ENCODE measurements around the gene MAPT. TPM values are rescaled to one million over a fixed set of nuclear protein-coding genes. Genes with fewer than 3 reads are reported as not detected.

Gene MAPT
- total RNA-seq, 1 donor from 2014 or later, result 0.18 TPM

GRCh38 chr17:45982791-45983613 is 88.6 kb downstream of the MAPT start:
- Mint-ChIP-seq H3K4me3 (no peak overlapping the region), H3K27me3 (no peaks in the 10 kb centered on the region), H3K4me1 (no peaks in the 10 kb centered on the region), H3K27ac (no peak overlapping the region), H3K36me3 (ENCODE audit: low read depth) (no peaks in the 10 kb centered on the region), H3K9me3 (no peaks in the 10 kb centered on the region)
- no peak for ATAC-seq (ENCODE audit: low read depth)
- DNase-seq, result no peak
- intact Hi-C loops (cut with micrococcal nuclease), result no loop called here
- ChIA-PET POLR2A (no interaction called here), CTCF (no interaction called here)
- TF ChIP-seq, protein P1, sequence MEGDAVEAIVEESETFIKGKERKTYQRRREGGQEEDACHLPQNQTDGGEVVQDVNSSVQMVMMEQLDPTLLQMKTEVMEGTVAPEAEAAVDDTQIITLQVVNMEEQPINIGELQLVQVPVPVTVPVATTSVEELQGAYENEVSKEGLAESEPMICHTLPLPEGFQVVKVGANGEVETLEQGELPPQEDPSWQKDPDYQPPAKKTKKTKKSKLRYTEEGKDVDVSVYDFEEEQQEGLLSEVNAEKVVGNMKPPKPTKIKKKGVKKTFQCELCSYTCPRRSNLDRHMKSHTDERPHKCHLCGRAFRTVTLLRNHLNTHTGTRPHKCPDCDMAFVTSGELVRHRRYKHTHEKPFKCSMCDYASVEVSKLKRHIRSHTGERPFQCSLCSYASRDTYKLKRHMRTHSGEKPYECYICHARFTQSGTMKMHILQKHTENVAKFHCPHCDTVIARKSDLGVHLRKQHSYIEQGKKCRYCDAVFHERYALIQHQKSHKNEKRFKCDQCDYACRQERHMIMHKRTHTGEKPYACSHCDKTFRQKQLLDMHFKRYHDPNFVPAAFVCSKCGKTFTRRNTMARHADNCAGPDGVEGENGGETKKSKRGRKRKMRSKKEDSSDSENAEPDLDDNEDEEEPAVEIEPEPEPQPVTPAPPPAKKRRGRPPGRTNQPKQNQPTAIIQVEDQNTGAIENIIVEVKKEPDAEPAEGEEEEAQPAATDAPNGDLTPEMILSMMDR (IDR thresholded peaks at IDR 0.05), result no peak

DNA sequence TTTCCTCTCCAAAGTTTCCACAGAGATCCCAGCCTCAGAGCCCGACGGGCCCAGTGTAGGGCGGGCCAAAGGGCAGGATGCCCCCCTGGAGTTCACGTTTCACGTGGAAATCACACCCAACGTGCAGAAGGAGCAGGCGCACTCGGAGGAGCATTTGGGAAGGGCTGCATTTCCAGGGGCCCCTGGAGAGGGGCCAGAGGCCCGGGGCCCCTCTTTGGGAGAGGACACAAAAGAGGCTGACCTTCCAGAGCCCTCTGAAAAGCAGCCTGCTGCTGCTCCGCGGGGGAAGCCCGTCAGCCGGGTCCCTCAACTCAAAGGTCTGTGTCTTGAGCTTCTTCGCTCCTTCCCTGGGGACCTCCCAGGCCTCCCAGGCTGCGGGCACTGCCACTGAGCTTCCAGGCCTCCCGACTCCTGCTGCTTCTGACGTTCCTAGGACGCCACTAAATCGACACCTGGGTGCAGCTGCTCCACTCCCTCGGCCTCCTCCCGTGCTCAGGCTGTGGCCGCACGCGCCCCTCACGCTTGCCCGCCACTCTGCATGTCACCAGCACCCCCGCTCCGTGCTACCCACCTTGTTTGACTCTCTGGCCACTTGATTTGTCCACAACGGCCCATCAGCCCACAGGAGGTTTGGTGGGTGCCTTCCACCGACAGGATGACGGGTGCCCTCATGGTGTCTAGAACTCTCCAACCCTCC is 89.4 kb downstream of the MAPT start:
- intact Hi-C loops (cut with micrococcal nuclease), result no loop called here
- DNase-seq (no peak), ATAC-seq (ENCODE audit: low read depth) (no peak)
- ChIA-PET POLR2A (no interaction called here), CTCF (no interaction called here)
- Mint-ChIP-seq H3K4me3 (no peak overlapping the region), H3K36me3 (ENCODE audit: low read depth) (no peaks in the 10 kb centered on the region), H3K27me3 (peaks cover 1% of the 10 kb centered on the region), H3K9me3 (no peaks in the 10 kb centered on the region), H3K27ac (no peak overlapping the region), H3K4me1 (no peaks in the 10 kb centered on the region)
- TF ChIP-seq, protein P1 (IDR thresholded peaks at IDR 0.05), result no peak

DNA sequence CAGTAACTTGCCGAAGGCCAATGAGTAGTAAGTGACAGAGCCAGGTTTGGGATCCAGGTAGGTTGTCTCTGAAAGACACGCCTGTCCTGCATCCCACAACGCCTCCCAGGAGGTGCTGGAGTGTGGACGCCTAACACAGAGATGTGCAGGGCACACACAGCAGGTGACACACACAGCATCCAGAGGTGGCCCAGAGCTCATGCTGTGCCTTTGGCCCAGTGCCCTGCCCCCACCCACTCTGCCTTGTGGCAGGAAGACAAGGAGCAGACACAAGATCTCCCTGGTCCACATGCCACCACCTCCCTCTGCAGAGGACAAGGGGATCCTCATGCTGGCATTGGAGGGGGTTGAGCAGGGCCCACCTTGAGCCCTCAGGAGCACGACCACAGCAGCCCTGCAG is 90.0 kb downstream of the MAPT start:
- TF ChIP-seq, protein P1 (IDR thresholded peaks at IDR 0.05), result no peak
- H3K27ac Mint-ChIP-seq, result no peak overlapping the region
- H3K36me3 Mint-ChIP-seq (ENCODE audit: low read depth), result no peaks in the 10 kb centered on the region
- CTCF ChIA-PET, result no interaction called here
- H3K9me3 Mint-ChIP-seq, result no peaks in the 10 kb centered on the region
- no peaks in the 10 kb centered on the region for H3K4me1 Mint-ChIP-seq
- POLR2A ChIA-PET, result no interaction called here
- peaks cover 1% of the 10 kb centered on the region for H3K27me3 Mint-ChIP-seq
- DNase-seq (no peak), ATAC-seq (ENCODE audit: low read depth) (no peak)
- intact Hi-C loops (cut with micrococcal nuclease), result no loop called here
- no peak overlapping the region for H3K4me3 Mint-ChIP-seq

GRCh38 chr17:45985447-45985846 is 91.1 kb downstream of the MAPT start:
- no peaks in the 10 kb centered on the region for H3K36me3 Mint-ChIP-seq (ENCODE audit: low read depth)
- intact Hi-C loops (cut with micrococcal nuclease), result no loop called here
- no peak overlapping the region for H3K4me3 Mint-ChIP-seq
- DNase-seq (no peak), ATAC-seq (ENCODE audit: low read depth) (no peak)
- TF ChIP-seq, protein P1 (IDR thresholded peaks at IDR 0.05), result no peak
- H3K27me3 Mint-ChIP-seq, result peaks cover 1% of the 10 kb centered on the region
- H3K9me3 Mint-ChIP-seq, result no peaks in the 10 kb centered on the region
- H3K27ac Mint-ChIP-seq, result no peak overlapping the region
- H3K4me1 Mint-ChIP-seq, result no peaks in the 10 kb centered on the region
- CTCF ChIA-PET, result no interaction called here
- POLR2A ChIA-PET, result no interaction called here

DNA sequence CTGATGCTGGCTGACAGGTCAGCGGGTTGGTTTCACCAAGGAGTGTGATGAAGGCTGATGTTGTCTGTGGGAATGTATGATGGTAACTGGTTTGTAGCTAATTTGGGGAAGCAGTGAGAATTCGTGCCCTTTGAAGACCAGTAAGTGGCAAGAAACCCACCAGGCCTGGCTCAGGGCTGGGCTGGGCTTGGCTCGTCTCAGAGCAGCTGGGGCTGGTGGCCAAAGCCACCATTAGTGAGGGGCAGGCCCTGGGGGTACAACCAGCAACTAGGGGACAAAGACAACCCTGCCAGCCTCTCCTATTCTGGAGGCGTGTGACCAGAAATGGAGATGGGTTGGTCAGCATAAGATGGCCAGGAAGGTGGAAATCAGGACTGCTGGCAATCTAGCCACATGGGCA is 91.7 kb downstream of the MAPT start:
- Mint-ChIP-seq H3K4me3 (no peak overlapping the region), H3K4me1 (no peaks in the 10 kb centered on the region), H3K27me3 (peaks cover 1% of the 10 kb centered on the region), H3K9me3 (no peaks in the 10 kb centered on the region), H3K36me3 (ENCODE audit: low read depth) (no peaks in the 10 kb centered on the region), H3K27ac (no peak overlapping the region)
- ATAC-seq (ENCODE audit: low read depth) (no peak), DNase-seq (no peak)
- ChIA-PET CTCF (no interaction called here), POLR2A (no interaction called here)
- TF ChIP-seq, protein P1 (IDR thresholded peaks at IDR 0.05), result no peak
- intact Hi-C loops (cut with micrococcal nuclease), result no loop called here

Measured in activated B cell treated with CpG ODN at 0.5 μM for 24 hours (primary cell).